CD4-positive, alpha-beta T cell treated with Interleukin-4 for 4 hours (primary cell): ENCODE data around the gene CENPV.
A peak's percentile ranks its signal among the peaks of the same experiment; 100 is the strongest.

ENCODE experiments used
- DNase-seq: peaks from one replicate; pipeline ENCODE4 v3.0.0-alpha.2; 2020

The CENPV gene

GRCh38 chr17:16306211-16306610, 47.1 kb downstream of the CENPV start:
- no peak for DNase-seq

GRCh38 chr17:16304830-16305229, 48.4 kb downstream of the CENPV start:
- DNase-seq, result no peak

- no peak for DNase-seq
Observed at GRCh38 chr17:16302856-16303255, 50.4 kb downstream of the CENPV start.

- DNase-seq, result no peak
Observed at GRCh38 chr17:16301963-16302855, 51.1 kb downstream of the CENPV start.

- no peak for DNase-seq
Observed at GRCh38 chr17:16300554-16300953, 52.7 kb downstream of the CENPV start.

- no peak for DNase-seq
Observed at GRCh38 chr17:16298140-16298662, 55.1 kb downstream of the CENPV start.

GRCh38 chr17:16297367-16298139, 55.7 kb downstream of the CENPV start:
- DNase-seq, result no peak

- DNase-seq, result peak; percentile 5
Observed at GRCh38 chr17:16296072-16296471, 57.2 kb downstream of the CENPV start.

- DNase-seq, result no peak
Observed at GRCh38 chr17:16294560-16294959, 58.7 kb downstream of the CENPV start.

- DNase-seq, result no peak
Observed at GRCh38 chr17:16293931-16294330, 59.3 kb downstream of the CENPV start.
